AG04450 (cell line): ENCODE data around the gene SLC12A7. TPM values are rescaled to one million over a fixed set of nuclear protein-coding genes. Genes with fewer than 3 reads are reported as not detected.

Experiments
- CTCF ChIA-PET: fragments of 300-600, 350-600 bp; formaldehyde crosslinking; extraction: SDS; loops from one replicate; lab custom pipeline; 2022; ENCODE audit warnings: antibody characterized with exemption, inconsistent platforms; lab: Charles Lee
- POLR2A ChIA-PET: fragments of 350-600 bp; formaldehyde crosslinking; extraction: SDS; loops from one replicate; lab custom pipeline; 2021; ENCODE audit warnings: antibody characterized with exemption, inconsistent platforms; lab: Yijun Ruan, JAX
- DNase-seq: peaks from one replicate; pipeline ENCODE4 v3.0.0-alpha.2; 2011; ENCODE audit warnings: low read depth, low spot score
- H3K27ac ChIP-seq: one replicate; pipeline ENCODE4 v1.5.1; 2012; ENCODE audit warnings: low read depth, low read length, control low read depth
- H3K27me3 ChIP-seq: one replicate; pipeline ENCODE4 v1.6.0; 2012; ENCODE audit warnings: low read length; ENCODE audit not compliant: control insufficient read depth, insufficient read depth
- H3K4me3 ChIP-seq: 2 replicates; pipeline ENCODE4 v1.5.1; 2011; ENCODE audit warnings: mild to moderate bottlenecking, low read depth, low read length, control low read depth
- H3K9me3 ChIP-seq: 2 replicates; pipeline ENCODE4 v1.5.1; 2012; ENCODE audit warnings: low read length; ENCODE audit not compliant: control insufficient read depth, insufficient read depth
- CTCF ChIP-seq: IDR thresholded peaks from 2 replicates; pipeline ENCODE4 v1.5.1; 2011; ENCODE audit warnings: low read depth, low read length, control low read depth, inconsistent platforms
- polyA plus RNA-seq: library from polyadenylated mRNA; depleted of rRNA; stranded (reverse); fragments of >200 nt; gene quantifications from 2 replicates; pipeline ENCODE4 v1.2.3, GENCODE V29; 2011

Gene SLC12A7
- polyA plus RNA-seq, 1 experiment, result 0.56 TPM

- Histone ChIP-seq H3K4me3 (no peak overlapping the region), H3K9me3 (peaks cover 77% of the 10 kb centered on the region), H3K27me3 (no peaks in the 10 kb centered on the region), H3K27ac (no peak overlapping the region)
- ChIA-PET POLR2A (no interaction called here), CTCF (interaction anchor here (0.6 kb wide), 1 partner anchor 100 kb away, joined by 3 read pairs; no protein-coding TSS in a partner anchor)
- TF ChIP-seq CTCF, result no peak
- no peak for DNase-seq
Measured at GRCh38 chr5:1034421-1034905, 77.4 kb downstream of the SLC12A7 start.

- H3K9me3 ChIP-seq, result peaks cover 71% of the 10 kb centered on the region
- no peak for DNase-seq
- no peaks in the 10 kb centered on the region for H3K27me3 ChIP-seq
- H3K27ac ChIP-seq, result no peak overlapping the region
- POLR2A ChIA-PET, result no interaction called here
- TF ChIP-seq CTCF, result no peak
- CTCF ChIA-PET, result no interaction called here
- no peak overlapping the region for H3K4me3 ChIP-seq
Measured at GRCh38 chr5:1033606-1034420, 78.0 kb downstream of the SLC12A7 start.

GRCh38 chr5:1033178-1033577 is 78.7 kb downstream of the SLC12A7 start:
- H3K9me3 ChIP-seq, result peaks cover 68% of the 10 kb centered on the region
- H3K27ac ChIP-seq, result no peak overlapping the region
- TF ChIP-seq CTCF, result no peak
- ChIA-PET CTCF (no interaction called here), POLR2A (no interaction called here)
- no peaks in the 10 kb centered on the region for H3K27me3 ChIP-seq
- H3K4me3 ChIP-seq, result no peak overlapping the region
- no peak for DNase-seq

GRCh38 chr5:1032551-1033027 is 79.3 kb downstream of the SLC12A7 start:
- no peak for TF ChIP-seq CTCF
- DNase-seq, result no peak
- H3K4me3 ChIP-seq, result no peak overlapping the region
- ChIA-PET POLR2A (no interaction called here), CTCF (no interaction called here)
- peaks cover 68% of the 10 kb centered on the region for H3K9me3 ChIP-seq
- no peaks in the 10 kb centered on the region for H3K27me3 ChIP-seq
- no peak overlapping the region for H3K27ac ChIP-seq

- Histone ChIP-seq H3K27ac (no peak overlapping the region), H3K9me3 (peaks cover 68% of the 10 kb centered on the region), H3K27me3 (no peaks in the 10 kb centered on the region), H3K4me3 (no peak overlapping the region)
- TF ChIP-seq CTCF, result no peak
- CTCF ChIA-PET, result no interaction called here
- DNase-seq, result no peak
- POLR2A ChIA-PET, result no interaction called here
Measured at GRCh38 chr5:1032011-1032410, 79.9 kb downstream of the SLC12A7 start.
